C4-2B (cell line): Measurements from ENCODE around the gene ARID3B.

Experiments
- ZFX ChIP-seq: fragments of 450-650 bp; IDR thresholded peaks from 2 replicates; pipeline ENCODE4 v1.6.1; 2017
- TF ChIP-seq, protein P1 (sequence below): fragments of 450-650 bp; conservative IDR thresholded peaks from 2 replicates; pipeline ENCODE4 v1.5.1; 2017; ENCODE audit warnings: mild to moderate bottlenecking

DNA sequence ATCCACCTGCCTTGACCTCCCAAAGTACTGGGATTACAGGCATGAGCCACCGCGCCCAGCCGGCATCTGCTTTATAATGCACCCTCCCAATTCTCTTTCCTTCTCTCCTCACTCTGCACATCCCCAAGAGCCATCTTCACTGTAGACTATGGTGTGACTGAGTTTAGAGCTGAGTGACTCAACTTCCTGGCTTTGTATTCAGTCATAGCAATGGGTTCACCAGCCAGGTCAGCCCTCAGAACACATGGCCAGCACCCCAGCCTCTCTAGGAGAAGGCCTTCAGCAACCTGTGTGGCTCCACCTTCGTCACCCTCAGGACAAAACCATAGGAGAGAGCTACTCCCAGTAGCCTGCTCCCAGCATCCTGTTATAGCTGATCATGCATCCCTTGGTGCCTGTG lies 33.0 kb downstream of the ARID3B start:
- TF ChIP-seq, protein P1, sequence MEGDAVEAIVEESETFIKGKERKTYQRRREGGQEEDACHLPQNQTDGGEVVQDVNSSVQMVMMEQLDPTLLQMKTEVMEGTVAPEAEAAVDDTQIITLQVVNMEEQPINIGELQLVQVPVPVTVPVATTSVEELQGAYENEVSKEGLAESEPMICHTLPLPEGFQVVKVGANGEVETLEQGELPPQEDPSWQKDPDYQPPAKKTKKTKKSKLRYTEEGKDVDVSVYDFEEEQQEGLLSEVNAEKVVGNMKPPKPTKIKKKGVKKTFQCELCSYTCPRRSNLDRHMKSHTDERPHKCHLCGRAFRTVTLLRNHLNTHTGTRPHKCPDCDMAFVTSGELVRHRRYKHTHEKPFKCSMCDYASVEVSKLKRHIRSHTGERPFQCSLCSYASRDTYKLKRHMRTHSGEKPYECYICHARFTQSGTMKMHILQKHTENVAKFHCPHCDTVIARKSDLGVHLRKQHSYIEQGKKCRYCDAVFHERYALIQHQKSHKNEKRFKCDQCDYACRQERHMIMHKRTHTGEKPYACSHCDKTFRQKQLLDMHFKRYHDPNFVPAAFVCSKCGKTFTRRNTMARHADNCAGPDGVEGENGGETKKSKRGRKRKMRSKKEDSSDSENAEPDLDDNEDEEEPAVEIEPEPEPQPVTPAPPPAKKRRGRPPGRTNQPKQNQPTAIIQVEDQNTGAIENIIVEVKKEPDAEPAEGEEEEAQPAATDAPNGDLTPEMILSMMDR, result no peak
- no peak for TF ChIP-seq ZFX
